Esophagus squamous epithelium (tissue), 5 donors: ENCODE measurements around the gene TRAPPC3L. TPM values are rescaled to one million over a fixed set of nuclear protein-coding genes. Genes with fewer than 3 reads are reported as not detected.

Experiments
- DNase-seq: peaks from one replicate; lab custom pipeline; 2025; lab: John Stamatoyannopoulos, UW
- H3K27ac ChIP-seq, 4 donors: fragments of 200-600 bp; sonication (generic); one replicate each; pipeline ENCODE4 v1.5.1; 2016 to 2019; ENCODE audit warnings: mild to moderate bottlenecking in 1 of 4
- H3K27me3 ChIP-seq, 4 donors: fragments of 200-600 bp; sonication (generic); 1 replicate in 3 of 4; 2 replicates in 1 of 4; pipeline versions ENCODE4 v1.5.1 to v1.6.0; 2017 to 2021; ENCODE audit warnings: antibody characterized with exemption in 1 of 4
- H3K36me3 ChIP-seq, 3 donors: fragments of 200-600 bp; sonication (generic); one replicate each; pipeline ENCODE4 v1.5.1; 2016 to 2019
- H3K4me1 ChIP-seq, 3 donors: fragments of 200-600 bp; sonication (generic); one replicate each; pipeline ENCODE4 v1.5.1; 2017 to 2019
- H3K4me3 ChIP-seq, 4 donors: fragments of 200-600 bp; sonication (generic); 1 replicate in 3 of 4; 2 replicates in 1 of 4; pipeline ENCODE4 v1.5.1; 2016 to 2019; ENCODE audit warnings: mild to moderate bottlenecking in 2 of 4, moderate library complexity in 1 of 4
- H3K9me3 ChIP-seq, 3 donors: fragments of 200-600 bp; sonication (generic); one replicate each; pipeline ENCODE4 v1.5.1; 2016 to 2019
- CTCF ChIP-seq, 6 experiments: fragments of 450-650 bp in 4 of 6; fragments of 200-600 bp in 2 of 6; sonication (generic) in 2 of 6; IDR thresholded peaks; one replicate each; pipeline ENCODE4 v1.5.1; 2016 to 2019; ENCODE audit warnings: antibody characterized with exemption in 6 of 6, mild to moderate bottlenecking in 4 of 6, moderate library complexity in 4 of 6
- POLR2A ChIP-seq, 4 donors: fragments of 450-650 bp; IDR thresholded peaks; one replicate each; pipeline ENCODE4 v1.6.1; 2017; ENCODE audit warnings: antibody characterized with exemption in 4 of 4, mild to moderate bottlenecking in 4 of 4, moderate library complexity in 3 of 4
- WGBS, 2 donors: methylation state at CpG; one replicate each; pipeline ENCODE4 v1.1.5; 2018; 5-methylcytosine and 5-hydroxymethylcytosine counted together
- intact Hi-C: fragments of 100-400 bp; cut with DNase I; formaldehyde crosslinking; loops from one replicate; pipeline ENCODE4 v1.15.0; 2022
- total RNA-seq, 4 donors: library from RNA; depleted of rRNA; stranded (reverse); fragments of >200 nt; gene quantifications; one replicate each; pipeline ENCODE4 v1.1.0, GENCODE V29; 2016
- donor health status: DM: yes; HTN: yes; CAD: no.

Gene TRAPPC3L
- total RNA-seq, 4 donors from 2014 or later, result not detected

DNA sequence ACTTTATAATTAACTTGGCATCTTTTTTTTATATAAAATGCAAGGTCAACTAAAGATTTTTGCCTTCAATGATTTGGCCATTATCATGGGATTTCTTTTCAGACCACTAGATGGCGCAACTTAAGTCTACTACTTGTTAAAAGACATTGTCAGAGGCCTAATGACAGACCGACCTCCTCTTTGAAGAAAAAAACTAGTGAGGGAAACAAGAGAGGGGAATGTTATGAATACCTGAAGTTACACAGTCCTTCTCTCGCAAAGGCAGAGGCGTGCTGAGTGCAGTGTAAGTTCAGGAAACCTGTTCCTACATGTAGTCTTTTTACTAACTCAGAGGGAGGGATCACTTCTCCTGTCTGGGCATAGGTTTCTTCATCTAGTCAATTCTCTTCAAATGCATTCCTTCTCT is 9.3 kb downstream of the TRAPPC3L start:
- peaks cover 0 to 4% (median 0%) of the 10 kb centered on the region in 3 donors for H3K4me1 ChIP-seq
- WGBS, 2 donors, result 6% methylated on average over 4 of the region's 4 CpGs
- no peaks in the 10 kb centered on the region for H3K9me3 ChIP-seq
- no peak for DNase-seq
- intact Hi-C loops, result loop anchor here (10.0 kb wide), 1 partner anchor 251 kb away; no protein-coding TSS in a partner anchor
- TF ChIP-seq POLR2A (IDR thresholded peaks at IDR 0.05), result no peak
- peak; percentile 46 to 76 (median 59) for TF ChIP-seq CTCF (IDR thresholded peaks at IDR 0.05)
- H3K4me3 ChIP-seq, result no peak overlapping the region
- H3K27ac ChIP-seq, result no peak overlapping the region
- H3K36me3 ChIP-seq, result no peaks in the 10 kb centered on the region
- peaks cover 0 to 7% (median 0%) of the 10 kb centered on the region in 4 donors for H3K27me3 ChIP-seq

DNA sequence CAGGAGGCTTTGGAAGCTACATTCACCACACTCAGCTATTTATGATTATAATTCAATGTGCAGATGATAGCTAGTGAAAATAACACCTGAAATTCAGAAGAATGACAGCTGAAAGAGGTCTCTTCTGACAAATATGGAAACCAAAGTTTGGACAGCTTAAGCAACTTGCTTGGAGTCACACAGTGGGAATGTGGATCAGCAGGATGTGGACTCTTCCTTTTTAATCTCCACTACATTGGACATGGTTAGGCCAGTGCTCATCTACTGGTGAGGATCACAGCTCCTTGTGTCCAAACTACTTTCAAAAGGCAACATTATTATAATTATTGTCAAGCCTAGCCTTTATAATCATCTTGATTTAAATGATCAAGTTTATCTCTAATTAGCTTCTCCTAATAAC is 10.4 kb downstream of the TRAPPC3L start:
- H3K36me3 ChIP-seq, result no peaks in the 10 kb centered on the region
- H3K27me3 ChIP-seq, result no peaks in the 10 kb centered on the region
- no peak for TF ChIP-seq POLR2A (IDR thresholded peaks at IDR 0.05)
- TF ChIP-seq CTCF (IDR thresholded peaks at IDR 0.05), result no peak
- H3K27ac ChIP-seq, result no peak overlapping the region
- H3K4me3 ChIP-seq, result no peak overlapping the region
- DNase-seq, result no peak
- H3K4me1 ChIP-seq, result peaks cover 0 to 4% (median 0%) of the 10 kb centered on the region in 3 donors
- intact Hi-C loops, result loop anchor here (10.0 kb wide), 1 partner anchor 250 kb away; no protein-coding TSS in a partner anchor
- no peaks in the 10 kb centered on the region for H3K9me3 ChIP-seq

- H3K36me3 ChIP-seq, result no peaks in the 10 kb centered on the region
- H3K4me3 ChIP-seq, result no peak overlapping the region
- H3K27ac ChIP-seq, result no peak overlapping the region
- TF ChIP-seq CTCF (IDR thresholded peaks at IDR 0.05) (no peak), POLR2A (IDR thresholded peaks at IDR 0.05) (no peak)
- no peak for DNase-seq
- intact Hi-C loops, result loop anchor here (10.0 kb wide), 1 partner anchor 249 kb away; no protein-coding TSS in a partner anchor
- peaks cover 0 to 11% (median 0%) of the 10 kb centered on the region in 3 donors for H3K4me1 ChIP-seq
- H3K27me3 ChIP-seq, result no peaks in the 10 kb centered on the region
- no peaks in the 10 kb centered on the region for H3K9me3 ChIP-seq
- WGBS, 2 donors, result 74 to 76% methylated on average over 9 of the region's 9 CpGs
These were observed 12.1 kb downstream of the TRAPPC3L start for GRCh38 chr6:116533233-116533957.

DNA sequence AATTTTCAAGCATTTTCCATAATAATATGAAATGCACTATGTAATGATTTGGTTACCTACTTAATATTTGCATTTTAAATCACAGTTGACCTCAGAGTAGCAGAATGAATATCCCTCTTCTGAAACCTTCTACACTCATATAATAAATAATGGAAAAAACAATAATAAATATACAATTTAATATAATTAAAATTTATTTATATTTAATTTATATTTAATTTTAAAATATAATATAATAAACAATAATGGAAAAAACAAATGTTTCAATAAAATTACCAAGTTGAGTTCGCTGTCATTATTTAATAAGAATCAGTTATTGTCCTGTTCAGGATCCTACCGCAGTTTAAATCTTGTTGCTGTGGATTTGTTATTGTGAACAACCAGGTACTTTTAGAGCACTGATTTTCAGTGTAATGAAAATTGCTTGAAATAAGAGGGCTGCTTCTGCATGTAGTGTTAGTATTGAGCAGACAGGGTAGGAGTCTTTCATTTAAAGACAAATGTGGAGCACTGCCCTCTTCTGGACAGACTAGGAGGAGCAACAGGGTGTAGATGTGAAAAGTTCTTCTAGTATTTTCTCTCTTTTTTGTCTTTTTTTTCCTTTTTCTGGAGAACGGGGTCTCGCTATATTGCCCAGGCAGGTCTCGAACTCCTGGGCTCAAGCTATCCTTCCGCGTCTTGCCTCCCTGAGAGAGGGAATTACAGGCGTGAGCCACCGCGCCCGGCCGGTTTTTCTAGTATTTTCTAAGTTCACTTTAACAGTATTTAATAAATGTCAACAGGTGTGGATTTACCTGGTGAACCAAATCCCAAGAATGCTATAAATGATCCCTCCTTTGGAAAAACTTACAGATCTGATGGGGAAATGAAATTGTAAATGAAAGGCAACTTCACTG is 13.6 kb downstream of the TRAPPC3L start:
- no peak for DNase-seq
- Histone ChIP-seq H3K27ac (no peak overlapping the region), H3K4me3 (no peak overlapping the region), H3K36me3 (no peaks in the 10 kb centered on the region), H3K27me3 (no peaks in the 10 kb centered on the region), H3K4me1 (peaks cover 0 to 20% (median 0%) of the 10 kb centered on the region in 3 donors), H3K9me3 (no peaks in the 10 kb centered on the region)
- intact Hi-C loops, result loop anchor here (10.0 kb wide), 1 partner anchor 247 kb away; no protein-coding TSS in a partner anchor
- 75% methylated on average over 12 of the region's 12 CpGs for WGBS, 2 donors
- TF ChIP-seq POLR2A (IDR thresholded peaks at IDR 0.05) (no peak), CTCF (IDR thresholded peaks at IDR 0.05) (peak; percentile 61 to 83 (median 76))
